Astrocyte of the hippocampus (primary cell): ENCODE results near the gene OSBPL2.

Experiments used
- DNase-seq: peaks from one replicate; pipeline ENCODE4 v3.0.0; 2011; ENCODE audit warnings: low read depth, low spot score

OSBPL2 gene

GRCh38 chr20:62344782-62345181, 106.5 kb downstream of the OSBPL2 start:
- no peak for DNase-seq
